ENCODE measurements around the gene ERBB4. TPM values are rescaled to one million over a fixed set of nuclear protein-coding genes. Genes with fewer than 3 reads are reported as not detected.

The ERBB4 gene
- total RNA-seq, 1 experiment from 2014 or later, result 0.06 TPM

DNA sequence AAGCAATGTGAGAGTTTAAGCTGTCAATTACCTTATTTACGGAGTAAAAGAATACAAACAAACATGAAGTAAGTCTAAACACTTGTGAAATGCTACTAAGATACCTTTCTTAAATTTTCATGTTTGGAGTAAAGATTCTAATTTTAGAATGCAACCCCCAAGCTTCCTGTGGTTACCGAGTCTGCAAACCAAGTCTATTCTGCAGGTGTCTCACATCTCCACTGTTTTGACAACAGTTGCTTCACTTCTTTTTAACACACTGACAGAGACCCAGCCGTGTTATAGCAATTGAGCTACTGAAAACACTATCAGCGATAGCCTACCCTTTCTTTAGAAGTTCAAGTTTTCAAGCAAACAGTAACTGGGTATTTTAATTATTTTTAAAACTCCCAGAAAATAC is 608.3 kb downstream of the ERBB4 start:
- no peak for DNase-seq (ENCODE audit: low read depth)

DNA sequence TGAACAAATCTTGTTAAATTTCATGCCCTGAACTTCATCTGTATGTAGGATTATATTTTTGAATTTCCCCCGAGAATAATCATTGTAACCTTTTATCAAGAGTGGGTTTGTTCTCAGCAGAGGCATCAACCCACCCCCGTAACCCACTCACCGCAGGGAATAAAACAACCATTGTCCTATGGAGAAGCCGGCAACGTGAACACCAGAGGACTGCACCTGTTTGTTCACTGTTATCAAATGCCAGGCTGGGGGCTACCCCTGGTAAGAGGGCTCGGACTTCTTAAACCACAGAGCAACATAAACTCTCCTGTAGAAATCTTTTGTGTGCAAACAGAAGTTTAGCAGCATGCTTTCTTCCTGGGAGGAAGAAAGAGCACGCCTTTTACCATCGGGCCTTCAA is 610.4 kb downstream of the ERBB4 start:
- no peak for DNase-seq (ENCODE audit: low read depth)

DNA sequence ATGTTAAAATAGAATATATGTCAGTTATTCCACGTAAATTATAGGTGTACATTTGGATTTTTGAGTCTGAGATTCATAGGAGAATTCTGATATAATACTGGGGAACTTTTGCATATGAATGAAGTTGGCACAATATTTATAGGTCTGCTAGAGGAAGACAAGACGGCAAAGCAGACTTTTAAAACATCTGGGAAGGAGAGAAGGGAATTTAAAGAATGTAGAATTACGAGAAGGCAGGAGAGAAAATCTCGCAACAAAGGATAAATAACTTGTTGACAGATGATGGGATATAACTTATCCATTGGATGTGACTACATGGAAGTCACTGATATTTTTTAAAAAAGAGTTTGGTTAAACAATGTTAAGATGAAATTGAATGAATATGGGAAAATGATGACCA is 615.6 kb downstream of the ERBB4 start:
- DNase-seq (ENCODE audit: low read depth), result no peak

DNA sequence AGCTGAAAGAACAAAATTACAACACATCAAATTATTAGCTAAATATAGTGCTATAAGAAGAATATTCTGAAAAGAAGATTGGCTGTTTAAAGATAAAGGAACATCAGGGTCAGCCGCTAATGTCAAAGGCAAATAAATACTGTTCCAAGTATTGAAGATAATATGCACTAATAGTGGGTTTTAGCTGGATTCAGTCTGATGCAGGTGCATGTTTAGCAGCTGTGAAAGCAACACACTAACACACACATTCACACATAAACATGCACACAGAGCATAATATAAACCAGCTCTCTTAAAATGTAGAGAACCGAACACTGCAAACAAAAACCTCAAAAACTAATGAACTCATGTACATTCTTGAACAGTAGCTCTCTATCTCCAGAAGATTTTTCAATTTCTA is 634.6 kb downstream of the ERBB4 start:
- DNase-seq (ENCODE audit: low read depth), result no peak

DNA sequence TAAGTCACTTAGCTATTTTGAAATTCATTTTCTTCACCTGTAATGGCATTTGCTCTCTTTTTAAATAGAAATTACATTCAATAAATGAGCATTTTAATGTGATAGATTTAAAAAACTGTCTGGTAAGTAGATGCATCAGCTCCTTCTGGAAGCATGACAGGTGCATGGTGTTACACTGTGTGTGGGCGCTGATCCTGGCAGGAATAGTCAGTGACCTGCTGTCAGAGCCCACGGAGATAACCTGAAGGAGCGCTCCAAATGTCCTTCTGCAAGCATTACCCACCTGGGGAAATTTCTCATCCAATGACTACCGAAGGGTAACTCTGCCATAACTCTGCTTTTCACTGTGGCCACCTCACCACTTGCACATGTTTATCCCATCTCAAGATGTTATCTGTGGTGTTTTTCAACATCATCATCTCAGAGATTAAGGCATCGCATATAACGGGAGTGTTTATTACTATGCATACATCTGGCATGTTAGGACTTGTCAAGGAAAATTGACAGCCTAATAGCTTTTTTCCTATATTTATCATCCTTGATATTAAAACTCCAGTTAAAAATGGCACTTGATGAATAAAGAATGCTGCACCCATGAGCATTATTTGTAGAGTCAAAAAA is 637.3 kb downstream of the ERBB4 start:
- no peak for DNase-seq (ENCODE audit: low read depth)

DNA sequence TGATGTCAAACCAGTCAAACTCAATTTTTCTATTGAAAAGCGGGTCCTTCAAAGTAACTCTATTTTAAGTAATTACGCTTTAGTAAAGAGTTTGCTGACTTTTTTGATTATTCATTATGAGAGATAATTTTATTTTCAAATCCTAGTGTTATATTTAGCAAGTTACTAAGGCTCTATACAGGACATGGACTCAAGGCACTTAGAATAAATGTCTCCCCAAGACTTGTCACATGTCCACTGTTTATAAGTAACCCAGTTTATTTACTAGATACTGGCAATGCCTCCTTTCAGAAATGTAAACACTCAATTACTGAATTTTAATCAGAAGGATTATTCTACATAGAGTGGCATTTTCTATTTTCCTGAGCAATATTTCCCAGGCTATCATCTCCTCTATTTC is 638.1 kb downstream of the ERBB4 start:
- no peak for DNase-seq (ENCODE audit: low read depth)

DNA sequence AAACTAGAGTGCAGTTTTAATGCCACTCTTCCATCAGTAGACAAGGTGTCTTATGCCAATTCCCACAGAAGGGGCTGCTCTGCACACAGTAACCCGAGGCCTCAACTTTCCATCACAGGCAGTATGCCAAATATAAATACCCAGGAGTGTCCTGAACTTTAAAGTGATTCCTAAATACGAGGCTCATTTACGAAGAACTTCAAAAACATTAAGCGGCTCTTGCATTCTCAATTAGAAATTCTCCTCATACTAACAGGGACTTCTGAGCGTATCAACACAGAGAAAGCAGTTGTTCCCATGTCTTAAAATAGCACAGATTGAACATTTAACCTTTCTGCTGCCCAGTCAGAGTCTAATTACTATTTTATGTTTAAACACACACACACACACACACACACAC is 638.6 kb downstream of the ERBB4 start:
- no peak for DNase-seq (ENCODE audit: low read depth)

DNA sequence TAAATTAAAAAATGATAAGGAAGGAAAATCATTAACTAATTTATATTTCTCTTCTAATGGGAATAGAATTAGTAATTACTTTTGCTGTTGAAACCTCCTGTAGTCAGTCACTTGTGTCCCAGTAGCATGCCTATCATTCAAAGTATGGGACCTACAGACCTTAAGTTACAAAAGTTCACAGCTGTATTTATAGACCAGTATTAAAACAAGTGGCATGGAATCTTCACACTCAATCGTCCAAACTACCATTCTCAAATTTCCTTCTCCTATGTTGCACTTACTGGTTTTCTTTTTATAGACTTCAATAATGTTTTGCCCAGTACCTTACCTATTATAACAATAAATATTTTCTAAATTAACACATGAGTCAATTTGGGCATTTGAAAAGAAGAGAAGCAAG is 639.9 kb downstream of the ERBB4 start:
- no peak for DNase-seq (ENCODE audit: low read depth)

DNA sequence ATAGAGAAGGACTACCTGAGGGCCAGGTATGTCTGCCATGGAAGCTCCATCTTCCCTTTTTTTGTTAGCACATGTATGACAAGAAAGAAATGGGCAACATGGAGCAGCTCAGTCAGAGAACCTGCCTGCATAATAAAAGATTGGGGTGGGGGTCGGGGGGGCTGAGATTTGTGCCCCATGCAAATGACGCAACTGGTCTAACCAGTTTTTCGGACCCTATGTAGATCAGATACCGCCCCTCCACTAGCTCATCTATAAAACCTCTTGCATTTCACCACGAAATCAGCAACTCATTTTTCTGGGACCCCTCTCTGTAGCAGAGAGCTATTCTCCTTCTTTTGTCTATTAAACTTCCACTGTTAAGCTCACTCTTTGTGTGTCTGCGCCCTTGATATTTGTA is 657.2 kb downstream of the ERBB4 start:
- no peak for DNase-seq (ENCODE audit: low read depth)

DNA sequence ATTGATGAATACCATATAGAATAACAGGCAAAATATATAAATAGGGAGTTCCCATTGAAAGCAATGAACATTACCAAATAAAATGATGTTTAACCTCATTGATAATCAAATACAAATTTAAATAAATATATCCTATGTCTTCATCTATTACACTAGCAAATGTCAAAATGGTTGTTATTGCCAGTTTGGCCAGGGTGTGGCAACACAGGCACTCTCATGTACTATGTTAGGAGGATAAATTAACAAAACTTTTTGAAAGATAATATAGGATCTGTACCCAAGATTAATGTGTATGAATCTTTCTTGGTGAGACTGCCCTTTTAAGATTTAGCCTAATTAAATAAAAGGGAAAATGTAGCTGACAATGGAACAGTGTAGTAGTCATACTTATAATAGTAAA is 659.3 kb downstream of the ERBB4 start:
- DNase-seq (ENCODE audit: low read depth), result no peak

DNA sequence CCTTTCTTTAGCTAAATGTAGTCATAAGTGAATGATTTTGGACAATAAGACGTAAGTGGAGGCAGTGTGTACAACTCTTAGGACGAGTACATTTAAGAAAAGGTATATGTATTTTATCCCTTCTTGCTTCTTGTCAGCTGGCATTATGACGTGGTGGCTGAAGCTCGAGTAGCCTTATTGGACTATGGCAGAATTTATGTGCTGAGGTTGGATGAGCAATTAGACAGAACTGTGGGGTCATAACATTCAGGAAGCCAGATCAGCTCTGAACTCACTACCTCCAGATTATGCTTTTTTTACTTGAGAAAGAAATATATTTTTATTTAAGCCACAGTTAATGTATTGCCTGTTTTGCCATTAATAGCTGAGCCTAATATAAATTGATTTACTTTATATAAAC is 661.5 kb downstream of the ERBB4 start:
- no peak for DNase-seq (ENCODE audit: low read depth)

DNA sequence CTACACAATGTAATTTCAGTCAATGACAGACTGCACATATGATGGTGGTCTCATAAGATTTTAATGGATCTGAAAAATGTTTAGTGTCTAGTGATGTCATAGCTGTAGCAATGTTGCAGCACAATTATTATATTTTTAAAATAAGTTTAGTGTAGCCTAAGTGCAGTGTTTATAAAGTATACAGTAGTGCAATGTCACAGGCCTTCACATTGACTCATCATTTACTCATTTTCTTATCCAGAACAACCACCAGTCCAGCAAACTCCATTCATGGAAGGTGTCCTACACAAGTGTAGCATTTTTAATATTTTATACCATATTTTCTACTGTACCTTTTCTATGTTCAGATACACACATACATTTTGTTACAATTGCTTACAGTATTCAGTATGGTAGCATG is 663.1 kb downstream of the ERBB4 start:
- no peak for DNase-seq (ENCODE audit: low read depth)

DNA sequence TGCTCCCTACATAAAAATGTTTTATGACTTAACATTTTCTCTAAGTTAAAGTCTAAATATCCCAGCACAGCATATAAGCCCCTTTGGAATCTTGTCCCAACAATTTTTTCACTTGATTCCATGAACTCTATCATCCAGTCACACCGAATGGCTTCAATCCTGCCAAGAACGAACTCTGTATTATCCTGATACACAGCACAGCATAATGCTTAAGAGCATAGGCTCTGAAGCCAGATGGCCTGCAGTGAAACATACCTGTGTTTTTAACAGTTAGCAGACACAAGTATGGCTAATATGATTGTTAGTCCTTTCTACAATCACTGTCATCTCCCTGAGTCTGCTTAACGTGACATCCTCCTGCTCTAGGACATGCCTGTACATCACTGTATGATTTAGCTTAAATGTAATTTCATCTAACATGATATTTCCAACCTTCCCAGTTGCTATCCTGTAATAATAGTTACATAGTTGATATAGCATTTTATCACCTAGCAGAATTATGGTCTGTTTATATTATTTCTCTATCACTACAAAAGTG is 669.5 kb downstream of the ERBB4 start:
- no peak for DNase-seq (ENCODE audit: low read depth)

DNA sequence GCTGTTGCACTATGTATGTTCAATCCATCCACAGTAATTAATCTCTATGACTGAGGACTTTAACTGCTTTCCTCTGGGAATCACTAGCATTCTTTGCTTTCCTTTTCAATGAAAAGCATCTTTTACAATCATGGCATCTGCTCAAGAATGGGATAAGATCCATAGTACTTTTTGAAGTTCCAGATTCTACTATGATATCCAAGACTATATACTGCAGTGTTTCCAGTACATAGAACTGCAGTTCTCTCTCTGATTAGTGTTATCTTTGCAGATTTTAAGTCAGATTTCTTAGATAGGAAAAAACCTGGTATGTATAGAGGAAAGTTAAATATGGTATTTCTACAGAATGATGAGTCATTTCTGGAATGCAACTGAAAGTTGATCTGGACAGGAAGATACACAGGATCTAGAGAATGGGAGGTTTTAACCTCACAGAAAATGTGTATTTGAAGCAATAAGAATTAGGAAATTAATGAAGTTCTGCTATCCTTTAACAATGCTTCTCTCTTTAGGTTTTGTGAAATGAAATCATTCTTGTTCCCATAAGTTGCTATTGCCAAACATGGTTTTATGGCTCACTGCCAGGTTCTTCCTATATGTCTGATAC is 670.7 kb downstream of the ERBB4 start:
- DNase-seq (ENCODE audit: low read depth), result peak; percentile 9

DNA sequence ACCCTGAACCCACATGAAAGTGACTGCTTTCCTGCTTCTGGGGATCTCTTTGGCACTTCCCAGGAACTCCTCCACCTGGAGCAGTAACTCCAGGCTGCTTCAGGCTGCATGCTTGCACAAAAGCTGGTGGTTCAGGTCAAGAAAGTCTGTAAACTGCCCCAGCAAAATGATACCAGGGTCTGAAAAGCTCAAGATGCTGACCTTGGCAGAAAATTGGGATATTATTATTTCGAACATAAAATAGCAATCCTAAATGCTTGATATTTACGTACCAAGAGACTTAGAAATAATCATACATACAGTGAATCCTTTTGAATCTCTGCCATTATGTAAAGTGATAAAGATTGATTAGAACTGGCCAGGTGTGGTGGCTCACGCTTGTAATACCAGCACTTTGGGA is 674.3 kb downstream of the ERBB4 start:
- no peak for DNase-seq (ENCODE audit: low read depth)

DNA sequence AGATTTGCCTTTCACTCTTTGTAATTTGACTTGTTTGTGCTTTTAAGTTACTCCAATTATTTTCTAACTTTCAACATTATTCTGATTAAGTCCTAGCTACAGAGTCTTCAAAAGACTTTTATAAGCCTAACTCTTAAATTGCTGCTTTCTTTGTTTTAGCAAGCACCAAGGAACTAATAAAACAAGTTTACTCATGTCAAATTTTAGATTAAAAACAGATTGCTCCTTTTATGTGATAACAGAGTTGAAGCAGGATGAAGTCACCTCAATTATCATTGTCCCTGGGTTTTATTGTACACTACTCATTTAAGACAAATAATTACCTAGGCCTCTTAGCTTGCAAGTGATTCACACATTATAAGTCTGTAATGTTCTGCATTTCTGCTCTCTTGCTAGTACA is 678.4 kb downstream of the ERBB4 start:
- DNase-seq (ENCODE audit: low read depth), result no peak

DNA sequence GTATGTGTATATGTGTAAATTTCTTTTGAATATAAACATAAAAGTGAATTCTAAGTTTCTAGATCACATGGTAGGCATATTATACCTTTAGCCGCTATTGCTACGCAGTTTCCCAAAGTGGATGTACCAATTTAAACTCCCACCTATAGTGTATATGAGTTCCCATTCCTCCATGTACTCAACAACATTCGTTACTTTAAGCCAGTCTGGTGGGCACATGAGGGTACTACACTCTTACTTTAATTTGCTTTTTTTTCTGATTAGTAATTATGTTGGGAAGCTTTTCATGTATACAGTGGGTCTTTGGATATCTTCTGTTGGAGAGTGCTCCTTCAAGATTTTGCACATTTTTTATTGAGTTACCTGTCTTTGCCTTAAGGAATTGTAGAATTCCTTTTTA is 683.8 kb downstream of the ERBB4 start:
- no peak for DNase-seq (ENCODE audit: low read depth)

DNA sequence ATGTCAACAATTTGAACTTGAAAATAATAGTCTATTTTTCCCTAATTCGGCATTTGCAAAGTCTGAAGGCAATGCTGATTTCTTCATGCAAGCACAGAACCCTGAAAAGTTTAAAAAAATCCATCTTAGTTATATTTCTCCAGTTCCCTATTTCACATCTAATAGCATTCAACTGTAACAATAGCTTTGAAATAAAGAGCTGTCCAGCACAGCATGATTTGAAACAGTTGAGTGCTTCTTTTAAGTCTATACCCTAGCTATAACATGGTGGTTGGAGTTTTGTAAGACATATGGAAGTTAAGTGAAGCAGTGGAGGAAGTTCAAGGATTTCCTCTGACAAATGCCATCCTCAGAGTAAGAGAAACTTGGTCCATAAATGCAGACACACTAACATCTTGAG is 691.9 kb downstream of the ERBB4 start:
- DNase-seq (ENCODE audit: low read depth), result no peak

DNA sequence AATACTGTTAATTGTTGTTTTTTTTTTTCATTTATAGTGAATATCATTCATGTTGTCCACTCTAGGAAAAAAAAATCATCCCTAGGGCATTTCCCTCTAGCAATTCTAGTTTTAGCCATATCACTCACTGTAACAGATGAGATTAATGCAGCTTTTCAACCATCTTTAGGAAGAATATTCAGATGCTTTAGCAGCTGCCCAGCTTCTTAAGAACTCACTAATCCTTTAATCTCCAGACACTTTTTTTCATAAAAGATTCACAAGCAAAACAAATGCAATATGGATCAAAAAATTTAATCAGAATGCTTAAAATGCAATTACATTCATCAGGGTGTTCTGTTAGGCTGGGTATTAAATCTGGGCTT is 692.6 kb downstream of the ERBB4 start:
- DNase-seq (ENCODE audit: low read depth), result no peak

DNA sequence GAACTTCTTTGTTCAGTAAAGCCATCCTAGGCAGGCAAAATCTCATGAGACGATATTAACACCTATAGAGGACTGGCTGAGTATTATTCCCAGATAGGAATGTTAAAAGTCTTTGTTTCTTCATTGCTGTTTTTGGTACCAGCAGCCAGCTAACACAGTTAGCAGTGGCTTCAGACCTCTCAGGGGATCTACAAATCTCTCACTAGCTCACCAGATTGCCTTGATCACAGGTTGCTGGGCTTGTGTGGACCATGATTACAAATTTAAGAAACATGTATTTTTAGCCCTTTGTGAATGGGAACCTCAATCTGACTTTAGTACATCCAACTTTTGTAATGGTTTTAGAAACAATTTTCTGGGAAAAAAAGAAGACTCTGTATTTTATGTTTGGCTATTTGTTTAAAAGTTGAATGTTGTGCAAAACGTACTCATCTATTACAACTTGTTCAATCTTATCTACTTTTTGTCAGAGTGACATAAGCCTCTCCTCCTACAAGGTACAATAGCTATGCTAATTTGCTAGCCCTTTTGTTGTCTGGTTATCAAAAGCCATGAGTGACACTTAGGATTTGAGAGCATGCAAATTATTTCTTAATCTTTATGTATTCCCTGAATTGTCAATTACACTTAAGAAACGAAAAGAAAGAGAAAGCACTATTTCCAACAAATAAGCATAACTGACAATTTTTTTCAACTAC is 693.1 kb downstream of the ERBB4 start:
- DNase-seq (ENCODE audit: low read depth), result no peak

DNA sequence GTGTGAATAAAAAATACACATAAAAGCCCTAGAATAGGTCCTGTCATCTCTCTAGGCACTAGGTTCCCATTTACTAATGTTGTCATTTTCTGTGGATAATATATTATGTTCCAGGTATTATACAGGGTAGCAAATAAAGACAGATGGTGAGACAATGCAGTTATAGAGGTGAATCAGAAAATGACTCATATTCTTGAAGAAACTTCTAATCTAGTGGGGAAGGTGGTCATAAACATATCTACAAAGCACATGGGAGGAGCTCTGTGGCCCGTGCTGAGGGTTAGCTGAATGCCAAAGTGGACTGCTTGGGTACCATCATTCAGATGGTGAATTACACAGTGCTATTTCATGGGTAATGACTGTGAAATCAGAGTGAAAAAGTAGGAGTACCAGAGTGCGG is 700.9 kb downstream of the ERBB4 start:
- peak; percentile 7 for DNase-seq (ENCODE audit: low read depth)

DNA sequence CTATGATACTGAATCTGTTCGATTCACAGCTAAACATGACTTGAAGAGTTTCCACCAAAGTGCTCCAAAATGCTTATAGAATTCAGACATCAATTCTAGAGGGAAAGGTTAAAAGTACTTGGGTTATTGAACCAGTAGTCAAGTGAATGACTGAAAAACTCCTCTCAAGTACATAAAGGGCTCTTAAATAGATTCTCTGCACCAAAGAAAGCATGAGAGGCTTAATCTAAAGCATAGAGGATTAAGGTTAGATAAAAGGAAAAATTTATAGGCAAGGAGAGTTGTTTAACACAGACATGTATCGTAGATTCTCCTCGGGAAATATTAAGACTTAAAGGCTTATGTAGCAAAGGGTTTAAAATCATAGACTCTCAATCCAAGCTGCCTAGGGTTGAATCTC is 701.4 kb downstream of the ERBB4 start:
- no peak for DNase-seq (ENCODE audit: low read depth)

DNA sequence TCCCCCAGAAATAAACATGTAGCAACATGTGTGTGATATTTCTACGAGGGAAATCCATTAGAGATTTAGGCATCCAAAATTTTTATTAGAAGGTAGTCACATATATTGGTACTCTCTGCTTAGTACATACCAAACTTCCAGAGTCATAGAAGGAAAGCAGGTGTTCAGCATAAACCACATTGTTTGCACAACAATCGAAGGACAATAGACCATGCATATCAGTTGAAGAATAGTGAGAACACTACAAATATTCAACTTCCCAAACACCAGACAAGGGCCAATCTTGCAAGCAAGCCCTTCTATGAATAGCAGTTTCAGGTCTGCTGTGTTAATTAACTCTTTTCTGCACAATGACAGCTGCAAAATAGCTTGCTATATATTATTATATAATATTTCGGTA is 702.2 kb downstream of the ERBB4 start:
- DNase-seq (ENCODE audit: low read depth), result no peak
